CD4-positive, alpha-beta memory T cell (primary cell): ENCODE data around the gene SLC1A5. TPM values are rescaled to one million over a fixed set of nuclear protein-coding genes. Genes with fewer than 3 reads are reported as not detected.
"Not testable (repeated sequence)": the region's sequence is repeated elsewhere in the genome, so short reads cannot be mapped to it uniquely, and the experiment has no call there.

ENCODE experiments used
- CTCF ChIA-PET: fragments of 350-600 bp; sonication (Branson Sonifier 250); formaldehyde crosslinking; loops from one replicate; lab custom pipeline; 2021; ENCODE audit warnings: inconsistent platforms; ENCODE audit not compliant: partially characterized antibody; lab: Charles Lee
- POLR2A ChIA-PET: fragments of 350-600 bp; sonication (Branson Sonifier 250); formaldehyde crosslinking; loops from one replicate; lab custom pipeline; 2021; ENCODE audit not compliant: partially characterized antibody; lab: Charles Lee
- DNase-seq, 5 donors: peaks; one replicate each; pipeline versions ENCODE4 v3.0.0 to v3.0.0-alpha.2; 2020 to 2022; ENCODE audit warnings: mixed read lengths in 1 of 5
- H3K27ac ChIP-seq: one replicate; pipeline ENCODE4 v1.7.0; 2013; ENCODE audit warnings: low read depth, low read length
- H3K27me3 ChIP-seq: 2 replicates; pipeline ENCODE4 v1.7.0; 2013; ENCODE audit warnings: mild to moderate bottlenecking, low read length, moderate library complexity; ENCODE audit not compliant: insufficient read depth
- H3K36me3 ChIP-seq: 2 replicates; pipeline ENCODE4 v1.7.0; 2013; ENCODE audit warnings: mild to moderate bottlenecking, low read length, moderate library complexity; ENCODE audit not compliant: insufficient read depth
- H3K4me1 ChIP-seq: 2 replicates; pipeline ENCODE4 v1.7.0; 2013; ENCODE audit warnings: mild to moderate bottlenecking, low read length, moderate library complexity; ENCODE audit not compliant: insufficient read depth
- H3K4me3 ChIP-seq, 2 donors: one replicate each; pipeline ENCODE4 v1.7.0; 2013; ENCODE audit warnings: low read length in 2 of 2, mild to moderate bottlenecking in 1 of 2
- H3K9me3 ChIP-seq, 2 donors: one replicate each; pipeline ENCODE4 v1.7.0; 2013; ENCODE audit warnings: low read length in 2 of 2, control low read depth in 1 of 2; ENCODE audit not compliant: control insufficient read depth in 1 of 2
- H3K27ac Mint-ChIP-seq, 7 donors: one replicate each; pipeline ENCODE4 v1.8.0; 2020 to 2021; ENCODE audit warnings: mixed read lengths in 7 of 7, mild to moderate bottlenecking in 6 of 7, inconsistent platforms in 3 of 7, moderate library complexity in 3 of 7
- H3K27me3 Mint-ChIP-seq, 2 donors: one replicate each; pipeline ENCODE4 v1.8.0; 2020 to 2021; ENCODE audit warnings: mixed read lengths in 2 of 2
- H3K36me3 Mint-ChIP-seq, 2 donors: one replicate each; pipeline ENCODE4 v1.8.0; 2020 to 2021; ENCODE audit warnings: mixed read lengths in 2 of 2, inconsistent platforms in 1 of 2, mild to moderate bottlenecking in 1 of 2
- H3K4me1 Mint-ChIP-seq, 4 donors: one replicate each; pipeline ENCODE4 v1.8.0; 2020 to 2021; ENCODE audit warnings: mixed read lengths in 4 of 4, mild to moderate bottlenecking in 1 of 4
- H3K4me3 Mint-ChIP-seq, 8 donors: one replicate each; pipeline ENCODE4 v1.8.0; 2020 to 2021; ENCODE audit warnings: mixed read lengths in 8 of 8, mild to moderate bottlenecking in 7 of 8, moderate library complexity in 6 of 8, inconsistent platforms in 3 of 8
- H3K9me3 Mint-ChIP-seq, 8 donors: one replicate each; pipeline ENCODE4 v1.8.0; 2020 to 2021; ENCODE audit warnings: mixed read lengths in 8 of 8, mild to moderate bottlenecking in 5 of 8, inconsistent platforms in 3 of 8, moderate library complexity in 1 of 8
- intact Hi-C: fragments of 100-400 bp; cut with micrococcal nuclease; formaldehyde crosslinking; loops from one replicate; pipeline ENCODE4 v1.15.1; 2023
- polyA plus RNA-seq, 2 donors: library from polyadenylated mRNA; unstranded; fragments of 300-500 nt; fragmentation: Illumina TruSeq; gene quantifications; one replicate each; pipeline ENCODE4 v1.2.3, GENCODE V29; 2021
- total RNA-seq, 2 experiments: library from RNA; stranded (reverse); gene quantifications; one replicate each; pipeline ENCODE4 v1.2.3, GENCODE V29; 2021

The SLC1A5 gene
- total and polyA plus RNA-seq, 4 experiments from 2014 or later = 7.2 to 22.1 (median 20.3) TPM

- Histone ChIP-seq H3K27ac (no peak overlapping the region), H3K9me3 (no peaks in the 10 kb centered on the region), H3K36me3 (no peaks in the 10 kb centered on the region), H3K4me3 (no peak overlapping the region), H3K27me3 (no peaks in the 10 kb centered on the region), H3K4me1 (peaks cover 22% of the 10 kb centered on the region)
- intact Hi-C loops = no loop called here
- Mint-ChIP-seq H3K27ac (peak overlapping the region in 5 of 7 donors; percentile 25 to 75 (median 43)), H3K9me3 (no peaks in the 10 kb centered on the region), H3K4me3 (no peak overlapping the region), H3K36me3 (no peaks in the 10 kb centered on the region), H3K27me3 (no peaks in the 10 kb centered on the region), H3K4me1 (peaks cover 14 to 31% (median 23%) of the 10 kb centered on the region in 4 donors)
- ChIA-PET CTCF (interaction anchor here (1.0 to 1.9 kb wide), 4 partner anchors 16 to 74 kb away, joined by 3 to 7 read pairs (median 5); no protein-coding TSS in a partner anchor), POLR2A (no interaction called here)
- peak in 3 of 5 donors; percentile 22 to 29 (median 26) for DNase-seq
These were observed 36.7 kb upstream of the SLC1A5 start for GRCh38 chr19:46824890-46825730.

- CTCF ChIA-PET = interaction anchor here (0.7 to 3.7 kb wide), 9 partner anchors 12 to 657 kb away, joined by 3 to 22 read pairs (median 4); no protein-coding TSS in a partner anchor
- no peak overlapping the region for H3K27ac ChIP-seq
These were observed 34.7 kb upstream of the SLC1A5 start for GRCh38 chr19:46823049-46823448.

GRCh38 chr19:46822410-46822787, 34.0 kb upstream of the SLC1A5 start:
- peaks cover 15 to 43% (median 30%) of the 10 kb centered on the region in 4 donors for H3K4me1 Mint-ChIP-seq
- H3K4me3 ChIP-seq, intact Hi-C loops, H3K27me3 ChIP-seq, H3K36me3 ChIP-seq, H3K9me3 Mint-ChIP-seq, H3K9me3 ChIP-seq, H3K27me3 Mint-ChIP-seq, H3K36me3 Mint-ChIP-seq, DNase-seq: not testable (repeated sequence)
- peak overlapping the region in 6 of 7 donors; percentile 60 to 82 (median 77) for H3K27ac Mint-ChIP-seq
- peak overlapping the region in 1 of 8 donors; percentile 20 for H3K4me3 Mint-ChIP-seq
- ChIA-PET CTCF (interaction anchor here (0.9 to 3.8 kb wide), 10 partner anchors 9 to 169 kb away, joined by 3 to 28 read pairs (median 6); no protein-coding TSS in a partner anchor), POLR2A (interaction anchor here (1.0 to 4.7 kb wide), 2 partner anchors 36 to 68 kb away, joined by 3 to 50 read pairs; partner anchors contain the start of gene SLC1A5)
- peak overlapping the region; percentile 34 for H3K27ac ChIP-seq
- H3K4me1 ChIP-seq = peaks cover 29% of the 10 kb centered on the region

More at GRCh38 chr19:46823049-46823448, 34.7 kb upstream of the SLC1A5 start:
- H3K27me3 Mint-ChIP-seq = no peaks in the 10 kb centered on the region
- H3K9me3 ChIP-seq = no peaks in the 10 kb centered on the region
- H3K27me3 ChIP-seq = no peaks in the 10 kb centered on the region
- no peak for DNase-seq
- intact Hi-C loops = no loop called here
- no peaks in the 10 kb centered on the region for H3K36me3 ChIP-seq
- no peaks in the 10 kb centered on the region for H3K36me3 Mint-ChIP-seq
- peaks cover 29% of the 10 kb centered on the region for H3K4me1 ChIP-seq
- H3K4me1 Mint-ChIP-seq = peaks cover 15 to 43% (median 30%) of the 10 kb centered on the region in 4 donors
- POLR2A ChIA-PET = no interaction called here
- H3K9me3 Mint-ChIP-seq = no peaks in the 10 kb centered on the region
- H3K4me3 ChIP-seq = no peak overlapping the region
- peak overlapping the region in 1 of 8 donors; percentile 7 for H3K4me3 Mint-ChIP-seq
- H3K27ac Mint-ChIP-seq = peak overlapping the region in 1 of 7 donors; percentile 55

- Histone ChIP-seq H3K9me3 (no peaks in the 10 kb centered on the region), H3K27me3 (no peaks in the 10 kb centered on the region), H3K36me3 (no peaks in the 10 kb centered on the region), H3K27ac (peak overlapping the region; percentile 34), H3K4me1 (peaks cover 29% of the 10 kb centered on the region), H3K4me3 (no peak overlapping the region)
- Mint-ChIP-seq H3K4me3 (peak overlapping the region in 6 of 8 donors; percentile 20 to 72 (median 56)), H3K27me3 (no peaks in the 10 kb centered on the region), H3K9me3 (no peaks in the 10 kb centered on the region), H3K4me1 (peaks cover 15 to 43% (median 31%) of the 10 kb centered on the region in 4 donors), H3K27ac (peak overlapping the region; percentile 73 to 95 (median 92)), H3K36me3 (no peaks in the 10 kb centered on the region)
- POLR2A ChIA-PET = interaction anchor here (0.7 to 4.7 kb wide), 7 partner anchors 19 to 73 kb away, joined by 3 to 50 read pairs (median 4); partner anchors contain the start of genes AP2S1 and SLC1A5
- CTCF ChIA-PET = interaction anchor here (0.9 to 3.8 kb wide), 13 partner anchors 9 to 192 kb away, joined by 3 to 28 read pairs (median 5); no protein-coding TSS in a partner anchor
- intact Hi-C loops = loop anchor here (2.0 kb wide), 1 partner anchor 33 kb away; the partner anchor contains the start of gene SLC1A5
- DNase-seq = peak; percentile 48 to 75 (median 52)
These were observed 33.4 kb upstream of the SLC1A5 start for GRCh38 chr19:46821512-46822409.

- Histone ChIP-seq H3K27me3 (no peaks in the 10 kb centered on the region), H3K4me3 (no peak overlapping the region), H3K9me3 (no peaks in the 10 kb centered on the region), H3K27ac (no peak overlapping the region), H3K4me1 (peaks cover 29% of the 10 kb centered on the region), H3K36me3 (no peaks in the 10 kb centered on the region)
- Mint-ChIP-seq H3K9me3 (no peaks in the 10 kb centered on the region), H3K4me1 (peaks cover 16 to 41% (median 30%) of the 10 kb centered on the region in 4 donors), H3K27ac (peak overlapping the region in 4 of 7 donors; percentile 18 to 90 (median 70)), H3K36me3 (no peaks in the 10 kb centered on the region), H3K4me3 (no peak overlapping the region), H3K27me3 (no peaks in the 10 kb centered on the region)
- intact Hi-C loops = no loop called here
- POLR2A ChIA-PET = interaction anchor here (4.7 kb wide), 1 partner anchor 32 kb away, joined by 50 read pairs; the partner anchor contains the start of gene SLC1A5
- DNase-seq = no peak
- CTCF ChIA-PET = interaction anchor here (0.5 to 3.8 kb wide), 3 partner anchors 22 to 1615 kb away, joined by 3 to 12 read pairs (median 7); no protein-coding TSS in a partner anchor
These were observed 30.4 kb upstream of the SLC1A5 start for GRCh38 chr19:46818812-46819211.

- no peak for DNase-seq
- H3K4me3 ChIP-seq = no peak overlapping the region
- Mint-ChIP-seq H3K27me3 (peaks cover 0 to 2% of the 10 kb centered on the region in 2 donors), H3K4me3 (peak overlapping the region in 1 of 8 donors; percentile 43), H3K27ac (peak overlapping the region in 1 of 7 donors; percentile 22), H3K4me1 (peaks cover 11 to 26% (median 17%) of the 10 kb centered on the region in 4 donors), H3K9me3 (no peaks in the 10 kb centered on the region), H3K36me3 (no peaks in the 10 kb centered on the region)
- intact Hi-C loops = no loop called here
- H3K9me3 ChIP-seq = no peaks in the 10 kb centered on the region
- H3K4me1 ChIP-seq = peaks cover 16% of the 10 kb centered on the region
- no peaks in the 10 kb centered on the region for H3K36me3 ChIP-seq
- POLR2A ChIA-PET = no interaction called here
- H3K27me3 ChIP-seq = no peaks in the 10 kb centered on the region
- H3K27ac ChIP-seq = no peak overlapping the region
- CTCF ChIA-PET = no interaction called here
These were observed 27.6 kb upstream of the SLC1A5 start for GRCh38 chr19:46815833-46816627.
